Kidney glomerular epithelial cell (primary cell): ENCODE results near the gene C1orf74.

ENCODE experiments used
- DNase-seq: peaks from one replicate; lab custom pipeline; 2025; lab: John Stamatoyannopoulos, UW

Gene C1orf74

DNA sequence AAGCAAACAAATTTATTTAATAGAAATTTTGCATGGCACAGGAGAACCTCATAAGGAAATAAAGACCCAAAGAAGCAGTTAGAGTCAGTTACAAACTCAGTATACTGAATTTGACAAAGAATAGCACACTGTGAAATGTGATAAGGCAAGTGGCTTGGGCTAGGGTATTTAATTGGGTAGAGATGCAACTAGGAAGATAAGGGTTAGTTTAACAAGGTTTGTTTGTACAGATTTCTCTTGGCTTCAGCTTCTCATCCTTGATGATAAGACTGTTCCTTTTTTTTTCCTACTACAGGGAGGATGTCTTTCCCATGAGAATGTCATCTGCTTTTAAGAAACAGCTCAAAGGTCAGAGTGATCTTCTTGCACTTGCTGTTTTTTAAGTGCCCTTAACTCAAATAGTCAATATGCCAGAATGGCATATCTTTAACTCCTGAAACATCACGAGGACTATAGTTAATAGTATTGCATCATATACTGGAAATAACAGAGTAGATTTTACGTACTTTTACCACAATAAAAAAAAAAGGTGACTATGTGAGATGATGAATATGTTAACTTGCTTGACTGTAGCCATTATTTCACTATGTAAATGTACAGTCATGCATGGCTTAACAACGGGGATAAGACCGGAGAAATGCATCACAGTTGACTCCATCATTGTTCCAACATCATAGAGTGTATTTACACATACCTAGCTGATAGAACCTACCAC is 37.8 kb downstream of the C1orf74 start:
- DNase-seq = no peak

DNA sequence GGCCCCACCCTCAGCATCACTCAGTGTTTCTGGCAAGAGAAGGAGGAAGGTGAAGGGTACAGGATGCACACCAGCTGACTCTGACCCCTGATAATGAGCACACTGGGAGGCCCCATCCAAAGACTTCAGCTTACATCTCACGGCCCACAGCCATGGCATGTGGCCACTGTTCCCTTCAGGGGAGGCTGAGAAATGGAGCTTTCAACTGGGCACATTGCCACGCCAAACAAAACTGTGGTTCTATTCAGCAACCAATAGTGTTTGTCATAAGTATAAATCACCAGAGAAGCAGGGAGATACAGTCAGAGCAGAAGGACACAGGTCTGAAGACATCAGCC is 41.2 kb downstream of the C1orf74 start:
- DNase-seq = peak; percentile 54

DNA sequence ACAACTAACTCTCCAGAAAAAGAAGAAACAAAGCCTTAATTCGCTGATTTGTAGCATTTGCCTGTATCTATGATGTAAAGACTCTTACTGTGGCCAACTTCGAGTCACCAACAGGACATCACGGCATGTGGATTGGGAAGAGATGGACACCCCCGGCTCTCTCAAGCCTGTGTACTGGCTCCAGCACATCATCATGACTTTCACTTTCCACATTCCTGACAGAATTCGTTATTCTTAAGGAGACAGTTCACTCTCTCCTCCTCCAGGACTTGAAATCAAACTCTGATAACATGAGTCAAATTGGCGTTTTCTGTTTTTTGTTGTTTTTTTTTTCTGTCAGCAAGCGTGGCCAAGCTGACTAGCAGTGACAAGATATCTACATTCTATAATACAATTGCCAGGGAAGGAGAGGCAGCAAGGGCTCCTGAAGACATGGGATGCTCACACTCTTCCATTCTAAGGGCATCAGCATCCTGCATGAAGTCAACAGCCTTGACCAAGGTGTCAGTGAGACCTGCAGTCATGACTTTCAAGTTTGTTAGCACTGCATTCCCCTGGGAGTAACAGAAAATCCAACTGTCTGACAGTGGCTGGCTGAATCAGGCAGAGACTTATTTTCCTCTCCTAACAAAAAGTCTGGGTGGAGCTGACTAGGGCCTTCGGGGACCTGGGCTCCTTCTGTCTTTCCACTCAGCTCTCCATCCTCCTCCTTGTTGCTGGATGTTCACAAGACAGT is 41.8 kb downstream of the C1orf74 start:
- peak; percentile 59 for DNase-seq

GRCh38 chr1:209741889-209742288 is 42.5 kb downstream of the C1orf74 start:
- DNase-seq = no peak

DNA sequence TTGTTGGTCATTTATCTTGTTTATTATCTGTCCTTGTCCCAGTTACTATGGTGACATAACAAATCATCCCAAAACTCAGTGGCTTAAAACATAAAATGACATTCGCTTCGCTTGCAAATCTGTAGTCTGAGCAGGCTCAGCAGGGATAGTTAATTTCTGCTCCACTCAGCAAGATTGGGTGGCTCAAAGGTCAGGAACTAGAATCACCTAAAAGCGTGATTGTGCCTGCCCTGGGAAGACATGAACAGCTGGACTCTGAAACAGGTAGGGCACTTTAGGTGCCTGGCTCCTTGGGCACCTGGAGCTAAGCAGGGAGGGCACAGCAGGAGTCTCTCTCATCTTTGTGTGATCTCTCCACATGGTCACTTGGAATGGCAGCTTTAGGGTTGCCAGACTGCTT is 43.2 kb downstream of the C1orf74 start:
- DNase-seq = no peak

DNA sequence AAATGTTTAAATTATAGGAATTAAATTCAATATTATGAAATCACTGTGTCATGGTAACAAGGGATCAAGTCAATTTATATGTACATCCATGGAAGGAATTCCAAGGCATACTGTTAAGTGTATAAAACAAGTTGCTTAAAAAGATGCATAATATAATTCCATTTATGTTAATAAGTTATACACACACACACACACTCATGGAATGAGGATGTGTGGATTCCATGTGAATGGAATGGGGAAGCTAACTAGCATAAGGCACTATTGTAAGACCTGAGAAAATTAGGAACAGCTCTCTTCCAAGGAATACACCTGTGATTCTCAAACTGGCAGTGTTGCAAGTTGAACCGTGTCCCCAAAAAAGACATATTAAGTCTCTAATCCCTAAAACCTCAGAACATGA is 46.1 kb downstream of the C1orf74 start:
- no peak for DNase-seq

- DNase-seq = no peak
Measured at GRCh38 chr1:209737118-209737505, 47.2 kb downstream of the C1orf74 start.

DNA sequence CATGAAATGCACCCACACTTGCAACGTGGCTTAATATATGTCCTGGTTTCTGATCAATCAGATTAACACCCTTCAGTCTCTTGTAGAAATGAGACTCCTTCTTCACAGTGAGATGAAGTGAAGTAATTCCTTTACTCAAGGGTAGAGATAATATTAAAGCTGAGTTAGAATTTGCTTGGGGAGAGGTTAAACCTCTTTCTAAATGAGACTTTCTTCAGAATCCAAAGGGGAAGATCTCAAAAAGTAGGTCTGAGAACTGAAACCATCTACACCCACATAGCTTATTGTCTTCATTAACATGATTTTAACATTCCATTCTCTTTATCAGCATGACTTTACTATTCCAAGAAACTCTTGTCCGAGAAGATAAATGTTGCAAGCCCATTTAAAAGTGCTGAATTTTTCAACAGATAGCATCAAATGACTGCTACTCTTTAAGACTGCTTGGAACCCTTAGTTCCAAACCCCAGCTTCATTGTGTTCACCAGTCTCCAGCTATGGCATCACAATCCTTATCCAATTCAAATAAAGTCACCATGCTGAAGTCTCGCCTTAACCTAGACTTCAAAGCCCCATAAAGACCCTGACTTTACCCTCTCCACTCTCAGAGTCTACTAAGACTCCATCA is 47.8 kb downstream of the C1orf74 start:
- DNase-seq = no peak

DNA sequence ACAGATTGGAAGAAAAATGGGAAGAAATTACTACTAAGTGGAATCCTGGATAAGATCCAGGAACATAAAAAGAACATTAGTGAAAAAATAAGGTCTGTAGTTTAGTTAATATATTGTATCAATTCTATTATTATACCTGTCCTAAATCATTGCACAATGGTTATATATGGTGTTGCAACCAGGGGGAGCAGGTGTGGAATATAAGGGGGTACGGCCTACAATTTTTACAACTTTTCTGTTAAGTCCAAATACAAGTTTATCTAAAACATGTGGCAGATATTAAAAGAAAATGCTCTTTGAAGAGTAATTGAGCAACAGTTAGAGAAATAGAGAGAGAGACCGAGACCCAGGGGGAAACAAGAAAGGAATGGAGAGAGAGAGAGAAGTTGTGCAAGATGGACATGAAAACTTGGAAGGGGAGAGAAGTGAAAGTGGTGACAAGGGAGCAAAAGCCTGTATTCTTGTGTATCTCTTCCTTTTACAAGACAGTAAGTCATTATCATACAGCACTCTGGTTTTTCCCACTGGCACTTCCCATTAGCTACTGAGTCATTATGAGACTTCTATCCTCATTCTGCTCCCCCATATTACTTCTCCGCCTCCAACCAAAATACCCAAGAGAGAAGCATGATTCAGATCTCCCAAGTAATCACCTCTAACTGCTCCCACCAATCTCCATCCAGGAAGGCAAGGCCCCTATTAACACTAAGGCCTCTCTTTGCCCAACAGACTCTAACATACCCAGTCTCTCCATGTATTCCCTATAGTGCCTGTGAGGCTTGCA is 50.8 kb downstream of the C1orf74 start:
- DNase-seq = peak; percentile 5

DNA sequence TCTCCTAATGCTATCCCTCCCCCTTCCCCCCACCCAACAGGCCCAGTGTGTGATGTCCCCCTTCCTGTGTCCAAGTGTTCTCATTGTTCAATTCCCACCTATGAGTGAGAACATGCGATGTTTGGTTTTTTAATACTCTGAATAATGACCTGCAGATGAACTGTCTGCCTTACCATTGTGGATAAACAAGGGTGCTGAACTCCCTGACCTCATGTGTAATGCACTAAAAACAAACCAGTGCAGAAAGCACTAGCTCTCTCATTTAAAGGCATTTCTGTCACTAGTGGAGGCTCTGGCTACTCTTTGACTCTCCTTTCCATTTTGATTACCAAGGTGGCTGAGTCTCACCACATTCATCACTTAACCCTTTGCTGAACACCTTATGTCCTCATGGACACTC is 51.6 kb downstream of the C1orf74 start:
- DNase-seq = no peak

GRCh38 chr1:209729436-209729835 is 54.9 kb downstream of the C1orf74 start:
- DNase-seq = no peak
